ENCODE data around the gene APOC4.

APOC4 gene

GRCh38 chr19:44993926-44994537 is 52.0 kb downstream of the APOC4 start:
- DNase-seq (ENCODE audit: low read depth) = no peak

Data from non-pigmented ciliary epithelial cell (primary cell).